ENCODE data around the gene COPS7B. TPM values are rescaled to one million over a fixed set of nuclear protein-coding genes. Genes with fewer than 3 reads are reported as not detected.
A peak's percentile ranks its signal among the peaks of the same experiment; 100 is the strongest.

COPS7B gene
- total and polyA plus RNA-seq, 9 of the 15 experiments (the other 6 are each of a cell fraction or from before 2014, with no cell fraction given): 6.0 to 50.7 (median 21.8) TPM

- TF ChIP-seq EZH2 (IDR thresholded peaks at IDR 0.05; ENCODE audit: borderline replicate concordance, low read depth, low read length): no peak
- peak; percentile 76; the same call in 1 of the 2 replicates for TF ChIP-seq ADNP (tag; IDR thresholded peaks at IDR 0.05)
- no peak for TF ChIP-seq NFXL1 (CRISPR knock-in tag; IDR thresholded peaks at IDR 0.05)
- no peak for TF ChIP-seq TAF9B (IDR thresholded peaks at IDR 0.05; ENCODE audit: partially characterized antibody)
- TF ChIP-seq ZFP1 (CRISPR knock-in tag; IDR thresholded peaks at IDR 0.05): no peak
- no peak for TF ChIP-seq FOXK1 (CRISPR knock-in tag; IDR thresholded peaks at IDR 0.05; ENCODE audit: borderline replicate concordance)
- TF ChIP-seq GATAD2B (IDR thresholded peaks at IDR 0.05; ENCODE audit: borderline replicate concordance): no peak
- TF ChIP-seq SIRT6 (IDR thresholded peaks at IDR 0.05; ENCODE audit: low read depth, low read length): no peak
- TF ChIP-seq CREB3 (tag; conservative IDR thresholded peaks at IDR 0.05; ENCODE audit: low read depth): no peak
- TF ChIP-seq BDP1 (IDR thresholded peaks at IDR 0.05; ENCODE audit: insufficient read depth, insufficient read length): no peak
- TF ChIP-seq, protein P1, sequence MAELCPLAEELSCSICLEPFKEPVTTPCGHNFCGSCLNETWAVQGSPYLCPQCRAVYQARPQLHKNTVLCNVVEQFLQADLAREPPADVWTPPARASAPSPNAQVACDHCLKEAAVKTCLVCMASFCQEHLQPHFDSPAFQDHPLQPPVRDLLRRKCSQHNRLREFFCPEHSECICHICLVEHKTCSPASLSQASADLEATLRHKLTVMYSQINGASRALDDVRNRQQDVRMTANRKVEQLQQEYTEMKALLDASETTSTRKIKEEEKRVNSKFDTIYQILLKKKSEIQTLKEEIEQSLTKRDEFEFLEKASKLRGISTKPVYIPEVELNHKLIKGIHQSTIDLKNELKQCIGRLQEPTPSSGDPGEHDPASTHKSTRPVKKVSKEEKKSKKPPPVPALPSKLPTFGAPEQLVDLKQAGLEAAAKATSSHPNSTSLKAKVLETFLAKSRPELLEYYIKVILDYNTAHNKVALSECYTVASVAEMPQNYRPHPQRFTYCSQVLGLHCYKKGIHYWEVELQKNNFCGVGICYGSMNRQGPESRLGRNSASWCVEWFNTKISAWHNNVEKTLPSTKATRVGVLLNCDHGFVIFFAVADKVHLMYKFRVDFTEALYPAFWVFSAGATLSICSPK (IDR thresholded peaks at IDR 0.05; ENCODE audit: borderline replicate concordance): no peak
- TF ChIP-seq KLF6 (CRISPR knock-in tag; IDR thresholded peaks at IDR 0.05; ENCODE audit: borderline replicate concordance): no peak
- no peak for TF ChIP-seq ILF3 (IDR thresholded peaks at IDR 0.05; ENCODE audit: borderline replicate concordance)
- no peak for TF ChIP-seq ZNF197 (CRISPR knock-in tag; IDR thresholded peaks at IDR 0.05; ENCODE audit: low read depth)
- TF ChIP-seq RBM25 (IDR thresholded peaks at IDR 0.05; ENCODE audit: low read depth, low read length, severe bottlenecking): peak; percentile 57
- TF ChIP-seq ZNF232 (CRISPR knock-in tag; IDR thresholded peaks at IDR 0.05): no peak
Measured at GRCh38 chr2:231785822-231786176, 446 bp upstream of the COPS7B start (continued).
